ENCODE data around the gene SLC22A9.

SLC22A9 gene

GRCh38 chr11:63444160-63444559, 74.6 kb downstream of the SLC22A9 start:
- DNase-seq (ENCODE audit: low read depth in 4 of 4, low spot score in 1 of 4) = no peak

GRCh38 chr11:63445118-63445517, 75.5 kb downstream of the SLC22A9 start:
- DNase-seq (ENCODE audit: low read depth in 4 of 4, low spot score in 1 of 4) = no peak

DNA sequence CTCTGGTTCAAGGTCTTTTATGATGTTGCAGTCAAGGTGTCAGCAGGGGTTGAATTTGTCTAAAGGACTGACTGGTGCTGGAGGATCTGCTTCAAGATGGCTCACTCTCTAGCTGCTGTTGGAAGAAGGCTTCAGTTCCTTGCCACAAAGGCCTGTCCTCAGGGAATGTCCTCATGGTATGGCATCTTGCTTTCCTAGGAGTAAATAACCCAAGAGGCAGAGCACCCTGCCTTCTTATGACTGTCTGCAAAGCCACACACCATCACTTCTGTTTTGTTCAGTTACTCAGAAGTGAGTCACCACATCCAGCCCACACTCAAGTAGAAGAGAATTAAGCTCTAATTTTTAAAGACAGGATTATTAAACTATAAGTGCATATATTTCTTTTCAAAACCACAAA, 76.1 kb downstream of the SLC22A9 start:
- peak in 1 of 4 experiments; percentile 2 for DNase-seq (ENCODE audit: low read depth in 4 of 4, low spot score in 1 of 4)

DNA sequence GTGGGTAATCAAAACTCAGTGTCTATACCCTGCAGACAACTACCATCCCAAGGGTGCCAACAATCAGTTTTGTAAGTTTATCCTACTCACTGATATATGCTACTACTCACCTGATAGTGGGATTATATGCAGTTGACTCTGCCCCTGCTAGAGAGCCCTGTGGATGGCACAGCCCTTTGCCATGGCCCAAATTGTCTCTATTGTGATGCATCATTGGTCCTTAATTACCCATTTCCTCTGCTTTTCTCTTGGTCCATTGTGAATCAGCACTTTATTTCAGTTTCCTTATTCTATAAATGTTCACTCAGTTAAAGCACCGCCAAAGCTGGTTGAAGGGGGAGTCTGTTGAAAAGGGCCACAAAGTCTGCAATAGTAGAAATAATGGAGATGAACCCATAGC, 79.1 kb downstream of the SLC22A9 start:
- no peak for DNase-seq (ENCODE audit: low read depth in 4 of 4, low spot score in 1 of 4)

GRCh38 chr11:63459586-63459985, 90.0 kb downstream of the SLC22A9 start:
- no peak for DNase-seq (ENCODE audit: low read depth in 4 of 4, low spot score in 1 of 4)

Data from stimulated activated CD4-positive, alpha-beta T cell treated with anti-CD3 and anti-CD28 coated beads, Interleukin-1b, Interleukin-23, amount 100 ng/mL, for 24 hours (primary cell).